Measurements from ENCODE around the gene TADA1. TPM values are rescaled to one million over a fixed set of nuclear protein-coding genes. Genes with fewer than 3 reads are reported as not detected.

TADA1 gene
- total RNA-seq, 4 donors from 2014 or later = 7.3 to 11.5 (median 8.0) TPM

DNA sequence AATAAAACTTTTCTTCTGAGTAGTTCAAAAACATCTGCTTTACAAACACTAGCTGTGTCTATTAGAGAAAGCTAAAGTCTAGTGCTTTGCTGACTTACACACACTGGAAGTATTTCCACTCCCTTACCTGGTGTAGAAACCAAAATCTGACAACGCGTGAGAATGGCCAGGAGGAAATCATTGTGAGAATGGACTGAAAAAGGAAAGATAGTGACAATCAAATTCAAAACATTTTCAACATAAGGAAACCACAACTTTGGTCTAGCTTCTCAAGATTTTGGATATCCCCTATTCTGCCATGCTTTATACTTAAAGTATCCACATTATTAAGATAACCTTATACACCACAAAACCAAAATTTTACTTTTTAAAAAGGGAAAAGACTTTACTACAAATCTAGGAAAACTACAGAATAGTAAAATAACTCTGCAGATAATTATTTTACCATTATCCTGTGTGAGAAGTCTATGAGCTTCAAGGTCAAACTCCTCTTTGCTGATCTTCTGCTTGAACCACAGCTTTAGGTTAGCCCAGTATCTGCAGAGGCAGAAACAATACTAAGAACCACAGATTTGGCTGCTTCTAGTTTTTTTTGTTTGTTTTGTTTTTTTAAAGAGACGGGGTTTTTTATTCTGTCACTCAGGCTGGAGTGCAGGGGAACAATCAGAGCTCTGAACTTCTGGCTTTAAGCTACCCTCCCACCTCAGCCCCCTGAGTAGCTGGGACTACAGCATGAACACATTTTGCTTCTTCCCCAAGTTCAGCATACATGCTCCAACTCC lies 6.6 kb downstream of the TADA1 start:
- Histone ChIP-seq H3K36me3 (peaks cover 0 to 31% (median 15%) of the 10 kb centered on the region in 4 donors), H3K4me3 (no peak overlapping the region), H3K27me3 (no peaks in the 10 kb centered on the region), H3K4me1 (peaks cover 16 to 47% (median 36%) of the 10 kb centered on the region in 4 donors), H3K9me3 (no peaks in the 10 kb centered on the region), H3K27ac (replicated peaks in 1 of 4) (no peak overlapping the region)
- intact Hi-C loops (cut with DNase I) = no loop called here
- TF ChIP-seq POLR2AphosphoS5 (IDR thresholded peaks at IDR 0.05) = no peak
- TF ChIP-seq CTCF (IDR thresholded peaks at IDR 0.05) = no peak
- TF ChIP-seq EP300 (IDR thresholded peaks at IDR 0.05) = no peak
- TF ChIP-seq POLR2A (IDR thresholded peaks at IDR 0.05; ENCODE audit: low read depth) = no peak
- peak; percentile 2 for DNase-seq (ENCODE audit: extremely low spot score)
- WGBS = 85% methylated on average over 3 of the region's 3 CpGs

DNA sequence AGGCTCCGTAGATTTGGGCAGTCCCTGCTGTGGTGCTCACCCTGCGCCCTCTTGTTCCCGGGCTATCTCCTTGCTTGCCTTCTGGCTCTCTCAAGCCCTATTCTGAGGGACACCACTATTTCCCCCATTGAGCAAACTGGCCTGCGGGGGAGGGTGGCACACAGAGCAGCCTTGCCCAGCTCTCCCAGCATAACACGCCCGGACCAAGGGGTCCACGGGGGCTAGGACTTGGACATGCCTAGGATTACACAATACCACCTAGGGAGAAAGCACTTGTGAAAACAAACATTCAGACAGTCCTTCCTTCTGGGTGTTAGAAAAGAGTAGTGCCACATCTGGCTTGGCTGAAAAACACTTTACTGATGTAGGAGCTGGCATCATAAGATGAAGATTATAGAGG lies 7.4 kb downstream of the TADA1 start:
- peaks cover 8 to 38% (median 27%) of the 10 kb centered on the region in 4 donors for H3K4me1 ChIP-seq
- 77% methylated on average over 7 of the region's 7 CpGs for WGBS

GRCh38 chr1:166865926-166866325 lies 10.1 kb downstream of the TADA1 start:
- TF ChIP-seq EP300 (IDR thresholded peaks at IDR 0.05) (no peak), POLR2A (IDR thresholded peaks at IDR 0.05; ENCODE audit: low read depth) (no peak), CTCF (IDR thresholded peaks at IDR 0.05) (no peak)
- DNase-seq (ENCODE audit: extremely low spot score) = peak; percentile 55
- 72% methylated on average over 5 of the region's 5 CpGs for WGBS
- no peak overlapping the region for H3K27ac ChIP-seq (replicated peaks in 1 of 4)
- H3K4me3 ChIP-seq = no peak overlapping the region
- peaks cover 8 to 65% (median 45%) of the 10 kb centered on the region in 4 donors for H3K36me3 ChIP-seq
- H3K27me3 ChIP-seq = no peaks in the 10 kb centered on the region
- H3K9me3 ChIP-seq = no peaks in the 10 kb centered on the region
- intact Hi-C loops (cut with DNase I) = no loop called here
- peaks cover 0 to 13% (median 10%) of the 10 kb centered on the region in 4 donors for H3K4me1 ChIP-seq

More for the DNA sequence above, 7.4 kb downstream of the TADA1 start:
- DNase-seq (ENCODE audit: extremely low spot score) = peak; percentile 72
- Histone ChIP-seq H3K4me3 (no peak overlapping the region), H3K9me3 (no peaks in the 10 kb centered on the region), H3K27ac (replicated peaks in 1 of 4) (no peak overlapping the region), H3K27me3 (no peaks in the 10 kb centered on the region), H3K36me3 (peaks cover 0 to 40% (median 24%) of the 10 kb centered on the region in 4 donors)
- intact Hi-C loops (cut with DNase I) = no loop called here
- TF ChIP-seq CTCF (IDR thresholded peaks at IDR 0.05) (no peak), POLR2AphosphoS5 (IDR thresholded peaks at IDR 0.05) (no peak), POLR2A (IDR thresholded peaks at IDR 0.05; ENCODE audit: low read depth) (no peak), EP300 (IDR thresholded peaks at IDR 0.05) (no peak)

DNA sequence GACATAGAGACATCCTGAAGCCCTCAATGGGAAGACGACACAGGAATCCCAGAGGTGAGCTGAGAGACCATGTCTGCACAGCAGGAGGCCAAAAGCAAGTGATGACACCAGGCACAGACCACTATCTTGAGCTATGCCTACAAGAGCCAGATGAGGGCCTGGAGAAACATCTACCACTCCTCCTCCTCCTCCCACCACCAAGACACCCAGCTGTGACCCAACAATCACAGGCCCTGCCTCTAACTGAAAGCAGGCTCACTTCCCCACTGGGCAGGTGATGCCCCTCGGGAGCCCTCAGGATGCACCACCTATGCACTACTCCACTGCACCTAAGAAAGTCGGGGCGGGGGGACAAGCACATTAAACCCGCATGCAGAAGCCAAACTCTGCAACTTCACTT lies 16.5 kb downstream of the TADA1 start:
- Histone ChIP-seq H3K27ac (replicated peaks in 1 of 4) (no peak overlapping the region), H3K4me1 (peaks cover 0 to 6% (median 2%) of the 10 kb centered on the region in 4 donors), H3K27me3 (no peaks in the 10 kb centered on the region), H3K36me3 (peaks cover 17 to 98% (median 75%) of the 10 kb centered on the region in 4 donors), H3K9me3 (no peaks in the 10 kb centered on the region), H3K4me3 (no peak overlapping the region)
- peak; percentile 42 for DNase-seq (ENCODE audit: extremely low spot score)
- TF ChIP-seq EP300 (IDR thresholded peaks at IDR 0.05) (no peak), CTCF (IDR thresholded peaks at IDR 0.05) (no peak), POLR2A (IDR thresholded peaks at IDR 0.05; ENCODE audit: low read depth) (no peak), POLR2AphosphoS5 (IDR thresholded peaks at IDR 0.05) (no peak)
- WGBS = 86% methylated on average over 4 of the region's 5 CpGs
- intact Hi-C loops (cut with DNase I) = no loop called here
